ENCODE measurements around the gene CAMK2B. TPM values are rescaled to one million over a fixed set of nuclear protein-coding genes. Genes with fewer than 3 reads are reported as not detected.

Gene CAMK2B
- polyA plus RNA-seq, 2 of the 4 experiments (the other 2 are of a cell fraction): 0.17 TPM; not detected in 1

DNA sequence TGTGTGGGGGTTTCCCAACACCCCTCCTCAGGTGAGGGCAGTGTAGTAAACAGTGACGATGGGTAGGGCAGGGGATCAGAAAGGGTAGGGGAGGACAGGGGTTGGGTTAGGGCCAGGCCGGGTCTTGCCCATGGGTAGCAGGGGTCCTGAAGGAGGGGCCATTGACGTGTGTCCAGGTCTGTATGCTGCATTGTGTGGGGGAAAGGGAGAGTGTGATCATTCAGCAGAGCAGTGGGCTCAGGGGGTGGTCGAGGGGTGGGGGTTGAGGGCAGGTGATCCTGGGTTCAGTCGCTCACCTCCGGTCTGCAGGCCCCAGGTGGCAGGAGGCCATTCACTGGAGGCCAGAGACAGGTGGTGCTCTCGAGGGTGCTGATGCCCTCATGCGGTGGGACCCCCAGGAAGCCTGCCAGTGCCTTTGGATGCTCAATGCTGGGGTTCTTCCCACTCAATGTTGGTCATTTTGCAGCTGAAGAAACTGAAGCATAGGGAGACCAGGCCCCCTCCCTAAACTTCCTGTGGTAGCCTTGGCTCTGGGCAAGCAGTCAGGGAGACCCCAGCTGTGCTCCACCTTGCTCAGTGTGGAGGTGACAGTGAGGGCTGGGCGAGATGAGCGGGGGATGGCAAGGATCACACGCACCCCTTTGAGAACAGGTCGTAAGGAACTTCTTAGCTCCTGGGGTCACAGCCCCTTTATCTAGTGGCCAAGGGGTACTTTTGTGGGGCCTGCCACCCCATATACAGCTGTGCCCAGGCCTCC is 48.8 kb upstream of the CAMK2B start:
- H3K4me1 ChIP-seq: peaks cover 32% of the 10 kb centered on the region
- no peak for TF ChIP-seq CBX2 (IDR thresholded peaks at IDR 0.05; ENCODE audit: borderline replicate concordance, low read depth)
- no peak for TF ChIP-seq EP300 (IDR thresholded peaks at IDR 0.05)
- no peak for TF ChIP-seq FOSB (CRISPR knock-in tag; IDR thresholded peaks at IDR 0.05)
- TF ChIP-seq, protein P1, sequence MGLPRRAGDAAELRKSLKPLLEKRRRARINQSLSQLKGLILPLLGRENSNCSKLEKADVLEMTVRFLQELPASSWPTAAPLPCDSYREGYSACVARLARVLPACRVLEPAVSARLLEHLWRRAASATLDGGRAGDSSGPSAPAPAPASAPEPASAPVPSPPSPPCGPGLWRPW (IDR thresholded peaks at IDR 0.05): no peak
- TF ChIP-seq MAZ (IDR thresholded peaks at IDR 0.05; ENCODE audit: borderline replicate concordance, low read depth, low read length): no peak
- no peak for TF ChIP-seq CEBPB (IDR thresholded peaks at IDR 0.05)
- TF ChIP-seq CHD4 (IDR thresholded peaks at IDR 0.05; ENCODE audit: borderline replicate concordance): no peak
- TF ChIP-seq, protein P2, sequence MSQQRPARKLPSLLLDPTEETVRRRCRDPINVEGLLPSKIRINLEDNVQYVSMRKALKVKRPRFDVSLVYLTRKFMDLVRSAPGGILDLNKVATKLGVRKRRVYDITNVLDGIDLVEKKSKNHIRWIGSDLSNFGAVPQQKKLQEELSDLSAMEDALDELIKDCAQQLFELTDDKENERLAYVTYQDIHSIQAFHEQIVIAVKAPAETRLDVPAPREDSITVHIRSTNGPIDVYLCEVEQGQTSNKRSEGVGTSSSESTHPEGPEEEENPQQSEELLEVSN (IDR thresholded peaks at IDR 0.05; ENCODE audit: borderline replicate concordance, low read depth): no peak
- no peak for TF ChIP-seq HDAC2 (IDR thresholded peaks at IDR 0.05)
- TF ChIP-seq HOXB13 (CRISPR knock-in tag; IDR thresholded peaks at IDR 0.05; ENCODE audit: low read depth): no peak
- TF ChIP-seq NPAS2 (CRISPR knock-in tag; IDR thresholded peaks at IDR 0.05; ENCODE audit: borderline replicate concordance): no peak
- no peak for TF ChIP-seq NR3C1 (IDR thresholded peaks at IDR 0.05)
- no peak for TF ChIP-seq RAD21 (conservative IDR thresholded peaks at IDR 0.05 in 1 of 2, IDR thresholded peaks at IDR 0.05 in 1 of 2)
- no peak for TF ChIP-seq RCOR1 (IDR thresholded peaks at IDR 0.05; ENCODE audit: low read depth, low read length)
- TF ChIP-seq RNF2 (IDR thresholded peaks at IDR 0.05; ENCODE audit: borderline replicate concordance, low read depth): no peak
- DNase-seq (ENCODE audit: low read depth in 1 of 2, low spot score in 1 of 2) (no peak), ATAC-seq (no peak), FAIRE-seq (no peak)
- 0 out of 3 replicates have a peak, but pooled peaks cover 3% of the 10 kb centered on the region for H3K9me3 ChIP-seq
- no peak overlapping the region for H3K4me2 ChIP-seq
- ChIA-PET POLR2A (no interaction called here), CTCF (interaction anchor here (0.7 to 1.1 kb wide), 4 partner anchors 14 to 133 kb away, joined by 3 read pairs; no protein-coding TSS in a partner anchor)
- WGBS (ENCODE audit: missing lambda C conversion rate): 75% methylated on average over 12 of the region's 12 CpGs
- H3K27ac ChIP-seq: peak overlapping the region in 1 of 2 experiments; percentile 77; a peak in 3 of 6 replicates
- no peak overlapping the region for H3K4me3 ChIP-seq

DNA sequence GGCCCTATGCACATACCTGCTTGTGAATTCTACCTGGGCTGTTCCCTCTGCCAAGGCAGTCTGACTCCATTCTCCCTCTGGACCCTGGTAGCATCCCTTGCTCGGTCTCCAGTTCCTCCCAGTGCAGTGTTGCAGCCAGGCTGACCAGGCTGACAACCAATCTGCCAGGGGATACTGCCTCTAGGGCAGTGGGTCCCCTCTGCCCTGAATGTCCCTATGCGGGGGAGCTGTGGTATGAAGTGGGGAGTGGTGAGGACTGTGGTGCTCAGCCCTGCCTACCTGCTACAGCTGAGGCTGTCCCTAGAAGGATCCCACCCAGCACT is 48.0 kb upstream of the CAMK2B start:
- no peak for TF ChIP-seq EHF (CRISPR knock-in tag; IDR thresholded peaks at IDR 0.05)
- CTCF ChIA-PET: interaction anchor here (0.7 to 1.1 kb wide), 3 partner anchors 13 to 84 kb away, joined by 3 read pairs; no protein-coding TSS in a partner anchor
- ATAC-seq (peak; percentile 9; a peak in 2 of 6 replicates), FAIRE-seq (no peak), DNase-seq (ENCODE audit: low read depth in 1 of 2, low spot score in 1 of 2) (no peak)
- H3K4me3 ChIP-seq: no peak overlapping the region
- peaks cover 30% of the 10 kb centered on the region for H3K4me1 ChIP-seq
- WGBS (ENCODE audit: missing lambda C conversion rate): 72% methylated on average over 2 of the region's 2 CpGs
- 0 out of 3 replicates have a peak, but pooled peaks cover 4% of the 10 kb centered on the region for H3K9me3 ChIP-seq
- peak overlapping the region; percentile 55 to 77 for H3K27ac ChIP-seq
- peak overlapping the region; percentile 55 for H3K4me2 ChIP-seq
- POLR2A ChIA-PET: no interaction called here

DNA sequence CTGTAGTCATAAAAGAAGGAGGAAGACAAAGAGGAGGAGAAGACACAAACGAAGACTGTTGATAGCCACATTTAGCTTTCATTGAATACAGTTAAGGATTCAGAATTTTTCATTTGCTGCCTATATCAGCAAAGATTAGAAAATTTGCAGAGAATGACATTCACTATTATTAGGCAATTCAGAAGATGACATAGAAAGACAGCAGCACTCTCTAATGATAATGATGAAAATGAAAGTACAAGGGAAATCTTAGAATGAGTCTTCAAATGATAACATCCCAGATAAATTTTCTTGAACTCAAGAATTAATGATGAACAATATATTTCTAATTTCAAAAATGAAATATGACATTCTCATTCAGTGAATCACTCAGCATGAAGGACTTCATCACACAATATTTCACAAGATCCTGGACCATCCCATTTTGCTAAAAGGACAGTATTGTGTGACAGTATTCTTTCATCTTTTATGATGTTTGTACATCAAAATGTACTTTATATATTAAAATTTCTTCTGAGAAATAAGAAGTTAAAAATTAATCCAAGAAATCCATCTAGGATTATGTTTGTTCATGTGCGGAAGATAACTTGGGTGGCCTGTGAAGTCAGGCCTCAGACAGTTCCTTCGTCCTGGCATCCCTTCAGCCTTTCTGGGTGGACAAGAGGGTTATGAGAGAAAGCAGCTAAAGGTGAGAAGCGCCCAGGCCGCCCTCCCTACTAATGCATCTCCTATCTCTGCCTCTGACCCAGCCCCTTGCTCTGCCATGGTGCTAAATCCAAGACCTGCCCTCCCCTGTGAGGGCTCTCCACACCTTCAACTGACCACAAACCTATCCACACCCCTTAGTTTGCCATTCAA is 47.4 kb upstream of the CAMK2B start:
- ChIA-PET CTCF (interaction anchor here (1.0 kb wide), 1 partner anchor 12 kb away, joined by 3 read pairs; no protein-coding TSS in a partner anchor), POLR2A (no interaction called here)

More for the DNA sequence above, 47.4 kb upstream of the CAMK2B start:
- peak in 1 of 2 experiments; percentile 38 for DNase-seq (ENCODE audit: low read depth in 1 of 2, low spot score in 1 of 2)
- 18% methylated on average over 5 of the region's 5 CpGs for WGBS (ENCODE audit: missing lambda C conversion rate)
- Histone ChIP-seq H3K9me3 (0 out of 3 replicates have a peak, but pooled peaks cover 4% of the 10 kb centered on the region), H3K4me3 (no peak overlapping the region), H3K4me2 (peak overlapping the region; percentile 55), H3K27ac (peak overlapping the region; percentile 55 to 77), H3K4me1 (peaks cover 29% of the 10 kb centered on the region)
- TF ChIP-seq CEBPB (IDR thresholded peaks at IDR 0.05) (0 out of 4 replicates have a peak, but pooled peaks have one; percentile 21 to 43), HOXB5 (CRISPR knock-in tag; IDR thresholded peaks at IDR 0.05) (no peak), FOSL2 (IDR thresholded peaks at IDR 0.05) (peak; percentile 49; the same call in 1 of the 2 replicates), FOSL2 (CRISPR knock-in tag; IDR thresholded peaks at IDR 0.05) (no peak; the same call in 1 of the 2 replicates), JUNB (IDR thresholded peaks at IDR 0.05) (peak; percentile 67; the same call in 1 of the 2 replicates)
- ATAC-seq: peak; percentile 6 to 21; a peak in 3 of 6 replicates
- peak; percentile 46 for FAIRE-seq
